ENCODE results near the gene TXNDC2. TPM values are rescaled to one million over a fixed set of nuclear protein-coding genes. Genes with fewer than 3 reads are reported as not detected.

TXNDC2 gene
- total and polyA plus RNA-seq, 10 of the 15 experiments (the other 5 are each of a cell fraction or from before 2014, with no cell fraction given), result 0.04 to 0.07 (median 0.06) TPM; not detected in 7

DNA sequence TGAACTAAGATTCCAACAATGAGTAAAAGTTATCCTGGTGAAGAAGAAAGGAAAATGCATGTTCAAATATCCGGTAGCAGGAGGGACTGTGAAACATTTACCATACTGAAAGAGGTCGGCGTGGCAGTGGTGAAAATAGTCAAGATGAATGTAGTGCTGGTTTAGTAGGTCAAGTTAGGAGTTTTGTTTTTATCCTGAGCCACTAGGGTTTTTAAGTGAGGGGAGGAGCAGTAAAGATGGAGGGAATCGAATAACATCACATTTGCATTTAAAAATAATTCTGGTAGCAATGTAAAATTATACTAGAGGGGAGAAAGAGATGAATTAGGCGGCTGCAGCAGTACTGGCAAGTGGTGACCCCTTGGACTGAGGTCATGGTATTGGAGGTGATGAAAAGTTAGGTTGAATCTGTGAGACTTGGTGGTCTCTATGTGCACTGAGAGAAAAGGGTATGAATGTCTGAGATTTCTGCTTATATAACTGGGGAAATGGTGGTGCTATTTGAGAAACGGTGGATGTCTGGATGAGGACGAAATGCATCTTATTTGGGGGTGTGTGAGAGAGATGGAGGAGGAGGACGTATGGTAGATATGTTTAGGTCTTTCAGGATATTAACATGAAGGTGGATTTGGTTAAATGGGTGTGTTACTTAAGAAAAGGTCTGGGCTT is 33.9 kb downstream of the TXNDC2 start:
- H3K4me1 ChIP-seq (ENCODE audit: control insufficient read depth, insufficient read depth, low read length), result peaks cover 18% of the 10 kb centered on the region
- in situ Hi-C loops (cut with MboI) (loop anchor here (25.0 kb wide), 2 partner anchors 307 to 1307 kb away; partner anchors contain the start of genes PPP4R1 and RAB12), intact Hi-C loops (cut with micrococcal nuclease; ENCODE audit: unreplicated experiment) (no loop called here)
- ChIA-PET POLR2A (no interaction called here), SMC1A (ENCODE audit: uncharacterized antibody, unreplicated experiment) (no interaction called here), RAD21 (ENCODE audit: unreplicated experiment) (no interaction called here), CTCF (no interaction called here)
- H3K27me3 ChIP-seq (replicated peaks in 1 of 2; ENCODE audit: control insufficient read depth in 2 of 2, insufficient read depth in 2 of 2, low read length in 1 of 2), result no peaks in the 10 kb centered on the region
- peak overlapping the region; percentile 71 for H3K4me2 ChIP-seq (ENCODE audit: control insufficient read depth, insufficient read depth)
- TSS peak; percentile 7 for BruUV-seq (replicated peaks)
- H3K9ac ChIP-seq (ENCODE audit: control insufficient read depth, insufficient read depth, low read length), result no peak overlapping the region
- H3K9me3 ChIP-seq (replicated peaks; ENCODE audit: control insufficient read depth, insufficient read depth, low read length), result no peaks in the 10 kb centered on the region; the same call in 1 of the 3 replicates
- WGBS (ENCODE audit: insufficient coverage, insufficient replicate concordance, low lambda C conversion rate, missing lambda C conversion rate), result 36% methylated on average over 8 of the region's 8 CpGs
- TF ChIP-seq TCF12 (IDR thresholded peaks at IDR 0.05; ENCODE audit: low read depth, low read length) (no peak), WRNIP1 (IDR thresholded peaks at IDR 0.05; ENCODE audit: borderline replicate concordance, low read depth, low read length) (0 out of 2 replicates have a peak, but pooled peaks have one; percentile 67)
- FAIRE-seq (no peak), ATAC-seq (peak; percentile 14; the same call in 2 of the 3 replicates), DNase-seq (ENCODE audit: low read depth, low spot score) (no peak)
- H3K27ac ChIP-seq (ENCODE audit: control insufficient read depth, insufficient read depth), result no peak overlapping the region
- H4K20me1 ChIP-seq (ENCODE audit: control insufficient read depth, insufficient read depth), result peaks cover 18% of the 10 kb centered on the region
- no peak overlapping the region for H2AFZ ChIP-seq (ENCODE audit: control insufficient read depth, low read depth, low read length)
- peaks cover 98% of the 10 kb centered on the region for H3K79me2 ChIP-seq (ENCODE audit: control insufficient read depth, insufficient read depth, low read length)
- peak overlapping the region; percentile 29 for H3K4me3 ChIP-seq
- no peaks in the 10 kb centered on the region; a peak in 1 of 4 replicates for H3K36me3 ChIP-seq (ENCODE audit: control insufficient read depth in 2 of 2, insufficient read depth in 2 of 2, low read length in 1 of 2)

DNA sequence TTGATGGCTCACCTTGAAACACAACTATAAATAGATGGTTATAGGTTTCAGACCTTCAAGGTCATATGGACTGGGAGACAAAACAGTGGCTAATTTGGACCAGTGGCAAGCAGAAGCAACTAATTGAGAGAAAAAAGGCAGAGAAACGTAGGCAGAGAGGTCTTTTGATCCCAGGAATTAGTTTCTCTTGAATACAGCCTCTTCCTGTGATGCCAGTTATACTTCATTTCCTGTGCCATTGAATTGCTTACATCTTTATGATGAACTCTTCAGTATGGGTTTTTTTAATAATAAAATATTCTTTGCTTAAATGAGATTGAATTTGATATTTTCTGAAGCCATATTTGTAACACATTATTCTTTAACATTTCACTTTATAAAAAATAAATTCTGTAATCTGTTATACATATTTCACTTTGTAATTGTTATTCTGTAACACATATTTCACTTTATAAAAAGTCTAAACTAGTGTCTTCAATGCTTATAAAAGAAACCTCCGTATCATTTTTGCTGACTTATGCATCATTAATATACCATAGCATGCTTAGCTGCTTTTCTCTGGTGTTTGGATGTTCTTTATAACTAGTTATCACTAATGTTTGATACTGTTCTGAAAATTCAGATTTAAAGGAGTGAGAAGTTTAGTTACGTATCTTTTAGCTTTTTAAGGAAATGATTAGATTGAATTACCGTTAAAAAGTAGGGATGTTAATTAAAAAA is 37.0 kb downstream of the TXNDC2 start:
- SMC1A ChIA-PET (ENCODE audit: uncharacterized antibody, unreplicated experiment), result no interaction called here
- no peak overlapping the region for H3K9ac ChIP-seq (ENCODE audit: control insufficient read depth, insufficient read depth, low read length)
- DNase-seq (ENCODE audit: low read depth, low spot score), result no peak
- peaks cover 15% of the 10 kb centered on the region for H4K20me1 ChIP-seq (ENCODE audit: control insufficient read depth, insufficient read depth)
- no TSS peak for BruUV-seq (replicated peaks)
- FAIRE-seq, result no peak
- H3K9me3 ChIP-seq (replicated peaks; ENCODE audit: control insufficient read depth, insufficient read depth, low read length), result no peaks in the 10 kb centered on the region; the same call in 1 of the 3 replicates
- no peak overlapping the region for H2AFZ ChIP-seq (ENCODE audit: control insufficient read depth, low read depth, low read length)
- POLR2A ChIA-PET, result no interaction called here
- no peak for ATAC-seq
- H3K4me1 ChIP-seq (ENCODE audit: control insufficient read depth, insufficient read depth, low read length), result peaks cover 33% of the 10 kb centered on the region
- H3K36me3 ChIP-seq (ENCODE audit: control insufficient read depth in 2 of 2, insufficient read depth in 2 of 2, low read length in 1 of 2), result no peaks in the 10 kb centered on the region; a peak in 1 of 4 replicates
- no peaks in the 10 kb centered on the region for H3K27me3 ChIP-seq (replicated peaks in 1 of 2; ENCODE audit: control insufficient read depth in 2 of 2, insufficient read depth in 2 of 2, low read length in 1 of 2)
- WGBS (ENCODE audit: insufficient coverage, insufficient replicate concordance, low lambda C conversion rate, missing lambda C conversion rate), result 77% methylated on average over 4 of the region's 4 CpGs
- H3K79me2 ChIP-seq (ENCODE audit: control insufficient read depth, insufficient read depth, low read length), result peaks cover 98% of the 10 kb centered on the region
- no peak overlapping the region for H3K4me3 ChIP-seq
- intact Hi-C loops (cut with micrococcal nuclease; ENCODE audit: unreplicated experiment), result no loop called here
- CTCF ChIA-PET, result no interaction called here
- in situ Hi-C loops (cut with MboI), result loop anchor here (25.0 kb wide), 2 partner anchors 310 to 1310 kb away; partner anchors contain the start of genes PPP4R1 and RAB12
- 0 out of 2 replicates have a peak overlapping the region, but pooled peaks have one; percentile 49 for H3K4me2 ChIP-seq (ENCODE audit: control insufficient read depth, insufficient read depth)
- H3K27ac ChIP-seq (ENCODE audit: control insufficient read depth, insufficient read depth), result no peak overlapping the region
- RAD21 ChIA-PET (ENCODE audit: unreplicated experiment), result no interaction called here
- TF ChIP-seq PAX5 (IDR thresholded peaks at IDR 0.05; ENCODE audit: borderline replicate concordance, low read depth, low read length), result no peak
- TF ChIP-seq, protein P1, sequence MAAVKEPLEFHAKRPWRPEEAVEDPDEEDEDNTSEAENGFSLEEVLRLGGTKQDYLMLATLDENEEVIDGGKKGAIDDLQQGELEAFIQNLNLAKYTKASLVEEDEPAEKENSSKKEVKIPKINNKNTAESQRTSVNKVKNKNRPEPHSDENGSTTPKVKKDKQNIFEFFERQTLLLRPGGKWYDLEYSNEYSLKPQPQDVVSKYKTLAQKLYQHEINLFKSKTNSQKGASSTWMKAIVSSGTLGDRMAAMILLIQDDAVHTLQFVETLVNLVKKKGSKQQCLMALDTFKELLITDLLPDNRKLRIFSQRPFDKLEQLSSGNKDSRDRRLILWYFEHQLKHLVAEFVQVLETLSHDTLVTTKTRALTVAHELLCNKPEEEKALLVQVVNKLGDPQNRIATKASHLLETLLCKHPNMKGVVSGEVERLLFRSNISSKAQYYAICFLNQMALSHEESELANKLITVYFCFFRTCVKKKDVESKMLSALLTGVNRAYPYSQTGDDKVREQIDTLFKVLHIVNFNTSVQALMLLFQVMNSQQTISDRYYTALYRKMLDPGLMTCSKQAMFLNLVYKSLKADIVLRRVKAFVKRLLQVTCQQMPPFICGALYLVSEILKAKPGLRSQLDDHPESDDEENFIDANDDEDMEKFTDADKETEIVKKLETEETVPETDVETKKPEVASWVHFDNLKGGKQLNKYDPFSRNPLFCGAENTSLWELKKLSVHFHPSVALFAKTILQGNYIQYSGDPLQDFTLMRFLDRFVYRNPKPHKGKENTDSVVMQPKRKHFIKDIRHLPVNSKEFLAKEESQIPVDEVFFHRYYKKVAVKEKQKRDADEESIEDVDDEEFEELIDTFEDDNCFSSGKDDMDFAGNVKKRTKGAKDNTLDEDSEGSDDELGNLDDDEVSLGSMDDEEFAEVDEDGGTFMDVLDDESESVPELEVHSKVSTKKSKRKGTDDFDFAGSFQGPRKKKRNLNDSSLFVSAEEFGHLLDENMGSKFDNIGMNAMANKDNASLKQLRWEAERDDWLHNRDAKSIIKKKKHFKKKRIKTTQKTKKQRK (IDR thresholded peaks at IDR 0.05; ENCODE audit: low read depth, low read length), result no peak
- TF ChIP-seq, protein P2, sequence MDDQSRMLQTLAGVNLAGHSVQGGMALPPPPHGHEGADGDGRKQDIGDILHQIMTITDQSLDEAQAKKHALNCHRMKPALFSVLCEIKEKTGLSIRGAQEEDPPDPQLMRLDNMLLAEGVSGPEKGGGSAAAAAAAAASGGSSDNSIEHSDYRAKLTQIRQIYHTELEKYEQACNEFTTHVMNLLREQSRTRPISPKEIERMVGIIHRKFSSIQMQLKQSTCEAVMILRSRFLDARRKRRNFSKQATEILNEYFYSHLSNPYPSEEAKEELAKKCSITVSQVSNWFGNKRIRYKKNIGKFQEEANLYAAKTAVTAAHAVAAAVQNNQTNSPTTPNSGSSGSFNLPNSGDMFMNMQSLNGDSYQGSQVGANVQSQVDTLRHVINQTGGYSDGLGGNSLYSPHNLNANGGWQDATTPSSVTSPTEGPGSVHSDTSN (IDR thresholded peaks at IDR 0.05; ENCODE audit: insufficient replicate concordance, low read depth, low read length), result no peak
